GM18951 (cell line): Measurements from ENCODE around the gene BBS7.

ENCODE experiments used
- POLR2A ChIP-seq: IDR thresholded peaks from 4 replicates; pipeline ENCODE4 v1.6.1; 2011; ENCODE audit warnings: mild to moderate bottlenecking; ENCODE audit not compliant: insufficient read length, insufficient read depth; ENCODE audit errors: extremely low read depth
- in situ Hi-C: fragments of 300-500 bp; cut with MboI; formaldehyde crosslinking; loops from one replicate; pipeline ENCODE4 v1.12.0; 2022; ENCODE audit warnings: low sequenced_read_pairs, mixed read lengths, inconsistent platforms; ENCODE audit not compliant: unreplicated experiment

Gene BBS7

GRCh38 chr4:121869841-121870822 lies at the start of gene BBS7:
Gene BBS7, minus strand, starts transcription at chr4:121870474. Its CDS starts 161 bp downstream, at chr4:121870313.
- TF ChIP-seq POLR2A, result peak; percentile 88
- in situ Hi-C loops, result no loop called here

GRCh38 chr4:121913667-121914066 lies 43.4 kb upstream of the BBS7 start:
- in situ Hi-C loops, result loop anchor here (25.0 kb wide), 1 partner anchor 674 kb away; no protein-coding TSS in a partner anchor

GRCh38 chr4:121908346-121908745 lies 38.1 kb upstream of the BBS7 start:
- in situ Hi-C loops, result loop anchor here (25.0 kb wide), 1 partner anchor 679 kb away; no protein-coding TSS in a partner anchor
- no peak for TF ChIP-seq POLR2A

More at GRCh38 chr4:121913667-121914066, 43.4 kb upstream of the BBS7 start:
- TF ChIP-seq POLR2A, result no peak

GRCh38 chr4:121900132-121900983 lies 30.1 kb upstream of the BBS7 start:
- no peak for TF ChIP-seq POLR2A
- in situ Hi-C loops, result loop anchor here (25.0 kb wide), 1 partner anchor 687 kb away; no protein-coding TSS in a partner anchor

GRCh38 chr4:121898150-121898549 lies 27.9 kb upstream of the BBS7 start:
- in situ Hi-C loops, result no loop called here
- no peak for TF ChIP-seq POLR2A

- no peak for TF ChIP-seq POLR2A
- in situ Hi-C loops, result no loop called here
Observed at GRCh38 chr4:121888134-121888533, 17.9 kb upstream of the BBS7 start.

GRCh38 chr4:121885115-121885514 lies 14.8 kb upstream of the BBS7 start:
- in situ Hi-C loops, result no loop called here
- TF ChIP-seq POLR2A, result no peak

- TF ChIP-seq POLR2A, result no peak
- in situ Hi-C loops, result no loop called here
Observed at GRCh38 chr4:121881158-121881557, 10.9 kb upstream of the BBS7 start.

GRCh38 chr4:121879135-121879534 lies 8.9 kb upstream of the BBS7 start:
- TF ChIP-seq POLR2A, result no peak
- in situ Hi-C loops, result no loop called here

- TF ChIP-seq POLR2A, result no peak
- in situ Hi-C loops, result no loop called here
Observed at GRCh38 chr4:121877041-121877773, 6.9 kb upstream of the BBS7 start.

- in situ Hi-C loops, result no loop called here
- TF ChIP-seq POLR2A, result no peak
Observed at GRCh38 chr4:121876070-121876469, 5.8 kb upstream of the BBS7 start.

GRCh38 chr4:121875652-121876051 lies 5.4 kb upstream of the BBS7 start:
- in situ Hi-C loops, result no loop called here
- TF ChIP-seq POLR2A, result no peak
